Measurements from ENCODE around the gene GPBAR1. TPM values are rescaled to one million over a fixed set of nuclear protein-coding genes. Genes with fewer than 3 reads are reported as not detected.

GPBAR1 gene
- total RNA-seq, 2 donors from 2014 or later, result 1.1 to 1.3 TPM

DNA sequence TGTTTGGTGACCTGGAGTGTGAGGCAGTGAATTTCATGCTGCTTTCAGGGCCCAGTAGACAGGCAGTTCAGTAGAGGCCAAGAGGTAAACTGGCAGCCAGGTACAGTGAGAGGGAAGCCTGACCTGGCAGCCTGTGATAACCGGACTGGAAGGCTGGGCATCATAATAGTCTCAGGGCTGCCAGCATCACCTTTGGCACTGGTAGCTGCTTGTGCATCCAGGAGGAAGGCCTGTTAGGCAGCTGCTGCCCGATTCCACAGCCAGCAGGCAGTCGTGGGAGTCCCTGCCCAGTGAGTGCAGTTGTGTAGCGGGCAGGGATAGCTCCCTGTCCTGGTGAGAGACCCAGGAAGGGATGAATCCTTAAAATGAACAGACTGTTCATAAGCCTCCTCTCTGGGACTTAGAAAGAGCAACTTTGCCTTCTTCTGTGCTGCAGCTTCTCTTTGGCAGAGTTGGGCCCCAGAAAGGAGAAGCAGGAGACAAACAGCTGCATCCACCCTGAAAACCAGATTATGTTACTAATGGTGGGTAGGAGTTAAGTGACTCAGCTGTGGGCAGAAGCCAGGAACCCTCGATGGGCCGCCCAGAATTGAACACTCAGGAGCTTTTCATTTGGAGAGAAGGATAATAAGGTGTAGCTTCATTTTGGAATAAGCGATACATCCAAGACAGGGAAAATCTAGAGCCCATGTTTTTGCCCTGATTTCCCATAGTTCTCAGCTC is 8.1 kb upstream of the GPBAR1 start:
- H3K27ac ChIP-seq, result no peak overlapping the region
- H3K9me3 ChIP-seq, result no peaks in the 10 kb centered on the region
- TF ChIP-seq, protein P1, sequence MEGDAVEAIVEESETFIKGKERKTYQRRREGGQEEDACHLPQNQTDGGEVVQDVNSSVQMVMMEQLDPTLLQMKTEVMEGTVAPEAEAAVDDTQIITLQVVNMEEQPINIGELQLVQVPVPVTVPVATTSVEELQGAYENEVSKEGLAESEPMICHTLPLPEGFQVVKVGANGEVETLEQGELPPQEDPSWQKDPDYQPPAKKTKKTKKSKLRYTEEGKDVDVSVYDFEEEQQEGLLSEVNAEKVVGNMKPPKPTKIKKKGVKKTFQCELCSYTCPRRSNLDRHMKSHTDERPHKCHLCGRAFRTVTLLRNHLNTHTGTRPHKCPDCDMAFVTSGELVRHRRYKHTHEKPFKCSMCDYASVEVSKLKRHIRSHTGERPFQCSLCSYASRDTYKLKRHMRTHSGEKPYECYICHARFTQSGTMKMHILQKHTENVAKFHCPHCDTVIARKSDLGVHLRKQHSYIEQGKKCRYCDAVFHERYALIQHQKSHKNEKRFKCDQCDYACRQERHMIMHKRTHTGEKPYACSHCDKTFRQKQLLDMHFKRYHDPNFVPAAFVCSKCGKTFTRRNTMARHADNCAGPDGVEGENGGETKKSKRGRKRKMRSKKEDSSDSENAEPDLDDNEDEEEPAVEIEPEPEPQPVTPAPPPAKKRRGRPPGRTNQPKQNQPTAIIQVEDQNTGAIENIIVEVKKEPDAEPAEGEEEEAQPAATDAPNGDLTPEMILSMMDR (IDR thresholded peaks at IDR 0.05), result no peak
- H3K27me3 ChIP-seq, result no peaks in the 10 kb centered on the region
- intact Hi-C loops (cut with DNase I), result no loop called here
- H3K36me3 ChIP-seq, result peaks cover 64% of the 10 kb centered on the region
- H3K4me1 ChIP-seq, result no peaks in the 10 kb centered on the region
- H3K4me3 ChIP-seq, result no peak overlapping the region
- no peak overlapping the region for H3K9ac ChIP-seq (ENCODE audit: low read depth in 2 of 2, low read length in 2 of 2)
- no peak for DNase-seq

DNA sequence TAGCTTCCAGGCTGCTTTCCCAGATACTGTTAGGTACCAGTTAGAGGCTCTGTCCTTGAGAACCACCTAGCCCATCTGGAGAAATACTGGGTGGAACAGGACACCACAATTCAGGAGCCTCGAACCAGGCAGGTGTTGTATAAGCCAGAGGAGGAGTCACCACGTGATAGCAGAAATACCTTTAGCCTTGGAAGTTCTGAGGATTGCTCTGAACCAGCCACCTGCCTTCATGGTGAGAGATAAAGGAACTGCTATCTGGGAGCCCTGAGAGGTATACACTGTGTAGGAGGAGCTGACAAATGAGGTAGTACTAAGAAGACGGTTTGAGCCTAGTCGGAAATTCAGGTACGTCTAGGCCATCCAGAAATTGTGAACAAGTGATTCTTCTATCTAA is 7.6 kb upstream of the GPBAR1 start:
- DNase-seq, result no peak
- H3K27ac ChIP-seq, result no peak overlapping the region
- H3K36me3 ChIP-seq, result peaks cover 64% of the 10 kb centered on the region

DNA sequence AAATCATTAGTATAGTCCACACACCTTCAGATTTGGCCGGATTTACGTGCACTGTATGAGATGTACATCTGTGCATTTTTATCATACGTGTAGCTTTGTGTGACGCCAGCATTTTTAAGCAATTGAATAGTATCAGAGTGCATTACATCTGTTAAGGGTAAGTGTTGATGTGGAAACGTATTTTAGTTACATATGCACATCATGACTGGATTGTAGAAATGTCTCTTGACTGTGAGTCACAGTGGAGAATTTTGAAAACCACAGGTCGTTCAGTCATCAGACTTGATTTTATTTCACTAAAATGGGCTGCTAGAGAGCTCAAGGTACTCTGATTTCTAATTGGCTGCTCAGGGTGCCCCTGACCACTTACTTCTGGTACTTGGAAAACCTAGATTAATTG is 5.4 kb upstream of the GPBAR1 start:
- Histone ChIP-seq H3K9me3 (no peaks in the 10 kb centered on the region), H3K27me3 (no peaks in the 10 kb centered on the region), H3K36me3 (peaks cover 44% of the 10 kb centered on the region), H3K9ac (ENCODE audit: low read depth in 2 of 2, low read length in 2 of 2) (no peak overlapping the region), H3K27ac (no peak overlapping the region), H3K4me3 (no peak overlapping the region), H3K4me1 (no peaks in the 10 kb centered on the region)
- DNase-seq, result no peak
- intact Hi-C loops (cut with DNase I), result loop anchor here (5.0 kb wide), 1 partner anchor 68 kb away; no protein-coding TSS in a partner anchor
- TF ChIP-seq, protein P1 (IDR thresholded peaks at IDR 0.05), result no peak

More for the DNA sequence above, 7.6 kb upstream of the GPBAR1 start:
- no peak overlapping the region for H3K9ac ChIP-seq (ENCODE audit: low read depth in 2 of 2, low read length in 2 of 2)
- H3K9me3 ChIP-seq, result no peaks in the 10 kb centered on the region
- intact Hi-C loops (cut with DNase I), result no loop called here
- H3K27me3 ChIP-seq, result no peaks in the 10 kb centered on the region
- no peaks in the 10 kb centered on the region for H3K4me1 ChIP-seq
- no peak overlapping the region for H3K4me3 ChIP-seq
- TF ChIP-seq, protein P1 (IDR thresholded peaks at IDR 0.05), result no peak

DNA sequence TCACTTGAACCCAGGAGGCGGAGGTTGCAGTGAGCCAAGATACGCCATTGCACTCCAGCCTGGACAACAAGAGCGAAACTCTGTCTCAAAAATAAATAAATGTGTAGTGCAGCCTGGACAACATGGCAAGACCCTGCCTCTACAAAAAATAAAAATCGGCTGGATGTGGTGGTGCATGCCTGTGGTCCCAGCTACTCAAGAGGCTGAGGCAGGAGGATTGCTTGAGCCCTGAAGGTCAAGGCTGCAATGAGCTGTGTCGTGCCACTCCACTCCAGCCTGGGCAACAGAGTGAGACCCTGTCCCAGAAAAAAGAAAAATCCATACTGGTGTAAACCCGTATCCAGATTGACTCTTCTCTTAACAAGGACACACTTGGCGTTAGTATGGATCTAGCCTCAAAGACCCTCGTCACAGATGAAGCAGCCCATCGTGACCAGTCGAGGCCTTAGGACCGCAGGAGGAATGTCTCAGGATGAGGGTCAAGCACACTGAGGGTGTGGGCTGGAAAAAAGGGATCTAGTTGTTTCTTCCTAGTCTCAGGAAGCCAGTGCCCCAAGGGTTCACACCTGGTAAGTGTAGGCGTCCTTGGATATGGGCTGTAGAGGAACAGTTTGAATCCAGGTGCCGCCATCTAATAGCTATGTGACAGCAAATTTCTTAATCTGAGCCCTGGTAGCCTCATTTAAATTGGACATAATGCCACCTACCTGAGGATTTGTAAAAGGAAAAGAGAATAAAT is 4.0 kb upstream of the GPBAR1 start:
- Histone ChIP-seq H3K27ac (peak overlapping the region; percentile 11), H3K9me3 (no peaks in the 10 kb centered on the region), H3K36me3 (peaks cover 31% of the 10 kb centered on the region), H3K27me3 (no peaks in the 10 kb centered on the region), H3K4me3 (no peak overlapping the region), H3K4me1 (peaks cover 7% of the 10 kb centered on the region), H3K9ac (ENCODE audit: low read depth in 2 of 2, low read length in 2 of 2) (no peak overlapping the region)
- intact Hi-C loops (cut with DNase I), result loop anchor here (5.0 kb wide), 1 partner anchor 69 kb away; no protein-coding TSS in a partner anchor
- TF ChIP-seq, protein P1 (IDR thresholded peaks at IDR 0.05), result no peak
- DNase-seq, result no peak

DNA sequence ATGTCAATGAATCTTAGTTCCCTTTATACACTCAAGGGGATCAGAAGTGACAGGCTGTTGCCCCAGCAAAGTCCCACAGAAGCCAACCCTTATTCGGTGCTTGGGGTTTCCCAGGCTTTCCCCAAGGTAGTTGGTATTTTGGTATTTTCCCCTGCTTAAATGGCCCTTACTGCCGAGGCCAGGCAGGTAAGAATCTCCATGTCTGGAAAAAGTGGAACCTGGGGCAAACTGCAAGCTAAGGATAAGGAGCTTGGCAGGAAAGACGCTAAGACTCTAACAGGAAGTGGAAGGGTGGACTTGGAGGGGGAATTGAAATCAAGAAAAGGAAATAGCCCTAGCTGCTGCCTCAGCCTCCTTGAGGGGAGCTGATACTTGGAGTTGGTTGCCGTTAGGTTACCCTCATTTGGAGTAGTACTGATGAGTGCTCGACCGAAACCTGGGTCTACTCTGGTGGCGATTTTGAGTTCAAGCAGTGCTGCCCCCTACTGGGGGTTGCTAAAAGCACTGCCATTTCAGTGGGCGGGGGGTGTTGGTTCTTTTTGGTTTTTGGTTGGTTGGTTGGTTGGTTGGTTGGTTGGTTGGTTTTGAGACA is 3.3 kb upstream of the GPBAR1 start:
- DNase-seq, result no peak
- Histone ChIP-seq H3K27me3 (no peaks in the 10 kb centered on the region), H3K4me1 (peaks cover 7% of the 10 kb centered on the region), H3K4me3 (no peak overlapping the region), H3K27ac (peak overlapping the region; percentile 11), H3K9me3 (no peaks in the 10 kb centered on the region), H3K9ac (ENCODE audit: low read depth in 2 of 2, low read length in 2 of 2) (no peak overlapping the region), H3K36me3 (peaks cover 25% of the 10 kb centered on the region)
- TF ChIP-seq, protein P1 (IDR thresholded peaks at IDR 0.05), result no peak
- intact Hi-C loops (cut with DNase I), result loop anchor here (5.0 kb wide), 1 partner anchor 70 kb away; no protein-coding TSS in a partner anchor

Measured in colonic mucosa (tissue), 4 donors.